Embryonic facial prominence (tissue), 1 donor: ENCODE measurements around the gene TMC8.

Source experiments
- DNase-seq: peaks from one replicate; pipeline ENCODE4 v3.0.0-alpha.2; 2016; ENCODE audit errors: extremely low spot score

Gene TMC8

DNA sequence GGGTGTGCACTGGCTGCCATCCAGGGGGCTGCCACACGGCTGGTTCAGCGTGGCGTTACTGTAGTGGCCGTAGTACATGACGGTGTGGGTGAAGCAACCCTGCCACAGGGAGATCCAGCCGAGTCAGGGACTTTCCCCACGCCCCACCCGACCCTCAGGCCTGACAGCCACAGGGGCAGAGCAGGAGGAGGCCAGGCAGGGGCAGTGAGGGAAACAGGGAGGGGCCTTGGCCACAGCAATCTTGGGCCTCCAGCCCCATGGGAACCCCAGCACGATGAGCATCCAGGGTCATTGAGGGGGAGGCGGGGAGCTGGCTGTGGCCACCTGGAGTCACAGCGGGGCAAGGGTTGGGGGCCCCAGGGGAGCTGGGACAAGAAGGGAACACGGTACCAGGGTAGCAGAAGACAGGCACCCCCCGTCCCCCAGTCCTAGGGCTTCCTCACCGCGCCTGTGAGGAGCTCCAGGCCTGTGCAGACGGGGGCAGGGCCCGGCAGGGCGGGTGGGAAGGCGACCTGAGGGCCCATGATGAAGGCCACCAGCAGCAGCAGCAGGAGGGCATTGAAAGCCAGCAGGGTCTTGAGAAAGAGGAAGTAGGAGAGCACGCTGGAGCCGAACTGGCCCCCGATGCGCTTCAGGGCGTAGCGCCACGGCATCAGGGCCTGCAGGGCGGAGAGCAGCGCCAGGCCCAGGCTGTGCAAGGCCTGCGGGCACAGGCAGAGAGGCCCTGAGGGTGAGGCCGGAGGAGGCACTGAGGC is 6.3 kb upstream of the TMC8 start:
- DNase-seq = no peak

DNA sequence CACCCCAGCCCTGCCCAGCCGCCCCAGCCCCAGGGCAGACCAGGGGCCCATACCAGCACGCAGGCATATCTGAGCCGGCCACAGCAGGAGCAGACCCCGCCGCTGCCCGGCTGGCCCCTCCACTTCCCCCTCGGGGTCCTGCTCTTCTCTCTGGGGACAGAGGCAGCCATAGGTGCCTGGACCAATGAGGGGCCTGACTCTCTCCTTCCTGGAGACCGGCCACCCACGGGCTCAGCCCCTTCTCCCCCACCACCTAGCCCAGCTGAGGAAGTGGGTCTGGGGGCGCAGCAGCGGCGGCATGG is 5.8 kb upstream of the TMC8 start:
- DNase-seq = no peak

DNA sequence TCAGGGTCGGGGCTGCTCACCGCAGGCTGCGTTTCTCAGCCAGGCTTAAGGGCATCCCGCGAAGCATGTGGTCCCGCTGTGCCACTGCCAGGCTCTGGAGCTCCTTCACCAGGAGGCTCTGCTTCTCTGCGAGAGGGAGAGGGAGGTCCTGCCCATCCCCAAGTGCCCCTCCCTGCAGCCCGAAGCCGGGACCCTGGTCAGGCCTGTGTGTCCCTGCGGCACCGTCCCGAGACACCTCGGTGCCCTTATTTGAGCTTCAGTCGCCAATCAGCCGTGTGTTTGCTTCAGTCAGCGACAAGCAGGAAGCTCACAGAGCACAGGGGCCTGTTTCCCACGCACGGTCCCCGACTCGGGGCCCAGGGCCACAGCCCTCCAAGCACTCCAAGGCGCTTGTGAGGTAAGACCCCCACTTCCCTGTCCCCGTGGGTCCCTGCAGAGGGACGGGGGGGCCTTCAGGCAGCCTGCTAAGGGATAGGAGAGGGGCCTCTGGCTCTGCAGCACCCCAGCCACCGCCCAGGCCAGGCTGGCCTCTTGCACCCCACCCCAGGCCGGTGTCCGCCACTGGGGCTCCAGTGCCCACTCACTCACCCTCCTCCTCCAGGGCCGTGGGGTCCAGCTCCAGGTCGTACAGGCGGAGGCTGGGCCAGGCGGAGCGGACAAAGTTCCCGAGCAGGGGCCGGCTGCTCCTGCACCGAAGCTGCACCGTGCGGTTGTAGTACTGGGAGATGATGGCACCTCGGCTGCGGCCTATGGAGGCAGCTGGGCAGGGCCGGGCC is 5.2 kb upstream of the TMC8 start:
- DNase-seq = no peak

DNA sequence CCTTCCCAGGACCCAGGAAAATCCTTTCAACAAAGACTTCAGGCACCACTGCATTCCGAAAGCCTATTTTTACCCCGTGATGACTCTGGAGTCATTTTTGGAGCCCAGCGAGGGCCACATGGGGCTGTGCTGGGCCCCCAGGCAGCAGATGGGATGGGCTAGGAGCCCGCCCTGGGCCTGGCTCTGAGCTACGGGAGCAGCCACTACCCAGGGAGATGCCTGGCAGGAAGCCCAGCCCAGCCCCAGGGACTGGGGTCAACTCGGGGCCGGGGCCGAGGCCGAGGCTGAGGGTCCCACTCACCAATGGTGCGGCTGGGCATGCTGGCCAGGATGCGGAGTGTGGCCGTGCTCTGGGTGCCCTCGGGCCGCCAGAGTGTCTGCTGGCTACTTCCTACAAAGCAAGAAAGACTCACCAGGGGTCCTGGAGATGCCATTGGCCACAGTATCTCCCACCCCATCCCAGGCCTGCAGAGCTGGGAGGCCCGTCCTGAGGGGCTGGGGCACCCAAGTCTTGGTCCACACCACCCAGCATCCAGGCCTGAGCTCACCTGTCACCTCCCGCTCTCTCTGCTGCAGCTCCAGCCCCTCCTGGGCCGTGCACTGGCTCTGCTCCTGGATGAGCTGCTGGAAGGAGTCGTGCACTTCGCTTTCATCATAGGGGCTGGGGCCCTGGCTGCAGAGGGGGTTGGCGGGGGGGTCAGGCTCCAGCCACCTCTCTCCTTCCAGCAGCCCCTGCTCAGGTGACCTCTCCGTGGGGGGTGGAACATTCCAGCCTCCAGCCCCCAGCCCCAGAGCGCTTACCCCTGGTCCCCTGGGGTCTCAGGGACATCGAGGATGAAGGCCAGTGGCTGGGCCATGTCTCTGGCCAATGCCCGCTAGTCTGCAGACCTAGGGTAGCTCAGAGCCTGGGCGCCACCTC is 4.3 kb upstream of the TMC8 start:
- DNase-seq = no peak

DNA sequence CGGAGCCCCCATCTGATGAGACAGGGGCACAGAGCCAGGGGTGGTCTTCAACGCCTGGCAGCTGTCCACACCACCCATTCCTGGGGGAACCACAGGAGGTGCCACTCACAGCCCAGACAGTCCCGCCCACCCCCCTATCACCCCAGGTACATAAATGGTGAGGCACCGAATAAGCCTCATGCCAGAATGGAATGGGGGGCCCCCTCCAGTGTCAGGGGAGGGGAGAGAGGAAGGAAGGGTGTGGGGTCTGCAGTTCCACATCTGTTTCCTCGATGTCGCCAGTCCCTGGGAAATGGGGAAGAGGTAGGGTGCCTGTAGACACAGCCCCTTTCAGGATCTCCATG is 3.7 kb upstream of the TMC8 start:
- no peak for DNase-seq

DNA sequence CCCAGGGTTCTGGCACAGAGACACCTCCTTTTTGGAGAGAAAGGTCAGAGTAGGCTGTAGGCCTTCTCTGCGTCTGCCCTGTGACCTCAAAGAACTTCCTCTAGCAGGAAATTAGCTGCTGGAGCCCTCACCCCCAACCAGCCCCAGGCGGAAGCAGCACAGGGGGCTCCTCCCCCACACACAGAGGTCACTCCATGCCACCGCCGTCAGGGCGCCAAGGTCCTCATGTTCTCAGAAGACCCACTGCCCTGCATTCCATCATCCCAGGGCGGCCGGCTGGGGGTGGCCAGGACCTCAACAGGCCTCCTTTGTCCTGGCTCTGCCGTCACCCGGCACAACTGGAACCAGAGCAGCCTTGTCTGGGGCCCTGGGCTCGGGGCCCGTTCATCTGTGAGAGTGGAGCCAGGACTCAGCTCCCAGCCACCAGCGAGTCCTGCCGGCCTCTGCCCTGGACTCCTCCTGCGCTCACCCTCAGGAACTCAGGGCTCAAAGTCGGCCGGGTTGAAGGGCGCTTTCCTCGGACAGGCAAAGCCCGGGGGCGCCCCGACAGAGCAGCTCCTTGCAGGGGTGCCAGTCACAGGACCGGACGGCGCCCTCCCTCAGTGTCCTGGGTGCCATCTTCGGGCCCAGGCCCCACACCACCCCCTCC is 3.2 kb upstream of the TMC8 start:
- DNase-seq = no peak

DNA sequence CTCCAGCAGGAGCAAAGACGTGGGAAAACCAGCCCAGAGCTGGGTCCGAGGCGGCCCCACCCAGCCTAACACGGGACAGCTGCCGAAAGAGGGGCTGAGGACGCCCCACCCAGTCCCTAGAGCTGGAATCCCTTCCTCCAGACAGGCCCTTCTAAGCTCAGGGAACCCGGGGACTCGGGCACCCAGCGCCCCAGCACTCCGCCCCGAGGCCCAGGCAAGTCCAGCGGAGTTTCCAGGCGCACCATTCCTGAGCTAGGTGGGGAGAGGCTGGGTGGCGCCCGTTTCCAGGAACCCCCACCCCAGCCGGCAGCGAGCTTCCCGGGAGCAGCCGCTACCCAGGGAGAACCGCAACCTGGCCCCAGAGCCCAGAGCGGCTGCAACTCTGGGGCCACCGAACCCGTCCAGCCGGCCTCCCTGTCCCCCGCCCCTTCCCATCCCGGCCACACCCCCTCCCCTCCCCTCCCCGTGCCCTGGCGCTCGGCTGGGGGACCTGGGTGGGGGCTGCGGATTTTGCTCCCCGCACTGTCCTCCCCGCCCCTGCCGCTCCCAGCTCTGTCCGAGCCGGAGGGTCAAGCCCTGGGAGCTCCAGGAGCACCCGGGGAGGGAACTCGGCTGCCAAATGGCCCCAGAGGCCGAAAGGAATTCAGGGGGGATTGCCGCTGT is 2.6 kb upstream of the TMC8 start:
- no peak for DNase-seq

DNA sequence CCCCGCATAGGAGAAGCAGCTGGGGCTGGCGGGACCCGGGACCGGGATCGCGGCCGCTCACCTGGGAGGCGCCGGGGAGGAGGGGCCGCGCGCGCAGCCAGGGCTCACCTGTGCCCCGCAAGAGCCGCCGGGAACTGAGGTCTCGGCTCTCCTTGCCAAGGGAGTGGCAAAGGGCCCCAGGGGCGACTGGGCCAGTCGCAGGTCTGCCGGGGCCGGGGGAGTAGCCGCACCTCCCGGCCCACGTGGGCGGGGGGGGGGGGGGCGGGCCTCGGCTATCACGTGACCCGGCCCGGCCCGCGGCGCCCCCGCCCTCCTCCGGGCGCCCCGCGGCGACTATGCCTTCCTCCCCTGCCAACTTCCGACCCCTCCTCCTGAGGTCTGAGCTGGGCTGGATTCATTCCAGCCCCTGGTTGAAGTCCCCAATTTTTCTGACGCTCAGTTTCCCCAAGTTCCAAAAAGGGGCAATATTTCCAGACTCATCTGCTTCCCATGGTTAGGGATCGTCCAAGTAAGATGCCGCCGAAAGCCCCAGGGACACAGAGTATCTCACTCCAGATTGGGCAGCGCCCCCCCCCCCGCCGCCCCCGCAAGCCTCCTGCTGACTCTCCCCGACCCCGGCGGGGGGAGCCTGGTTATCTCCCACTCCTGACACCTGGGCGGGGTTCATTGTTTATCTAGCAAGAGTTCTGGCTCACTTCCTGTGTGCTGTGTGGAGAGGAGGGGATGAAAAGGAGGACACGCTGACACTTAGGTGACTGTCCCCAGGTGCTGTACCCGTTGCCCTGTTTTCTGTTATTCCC is 1.8 kb upstream of the TMC8 start, which contains the start of gene TMC6:
Gene TMC6 (minus strand): TSS at position 205 of the 800 bp plus-strand sequence. CDS start 1,923 bp downstream, outside the sequence.
- no peak for DNase-seq

DNA sequence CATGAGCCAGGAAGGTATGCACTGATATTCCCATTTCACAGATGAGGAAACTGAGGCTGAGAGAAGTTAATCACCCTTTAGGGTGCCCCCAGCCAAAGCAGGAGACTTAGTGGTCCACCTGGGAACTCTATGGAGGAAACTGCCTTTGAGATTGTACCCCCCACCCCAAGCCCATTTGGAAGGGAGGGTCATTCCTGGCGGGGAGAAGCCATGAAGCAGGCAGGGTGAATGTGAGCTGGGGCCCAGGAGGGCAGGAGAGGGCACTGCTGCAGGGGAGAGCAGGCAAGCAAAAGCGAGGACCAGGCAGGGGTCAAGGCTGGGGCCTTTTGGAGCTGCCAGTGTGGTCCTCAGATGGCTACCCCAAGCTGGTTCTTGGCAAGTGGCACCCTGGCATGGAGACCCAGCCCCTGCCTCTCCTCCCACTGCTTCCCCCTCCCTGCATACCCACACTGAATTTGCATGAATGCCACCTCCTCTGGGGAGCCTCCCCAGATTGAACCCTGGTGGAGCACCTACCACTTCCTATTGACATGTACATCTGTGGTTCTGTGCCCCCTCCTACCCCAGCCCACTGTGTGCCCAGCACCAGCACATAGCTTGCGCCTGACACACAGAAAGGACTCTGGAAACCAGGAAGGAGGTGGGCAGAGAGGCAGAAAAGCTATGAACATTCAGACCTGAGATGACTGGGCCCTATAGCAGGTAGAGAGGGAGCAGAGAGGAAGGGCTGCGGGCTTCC is 1.1 kb upstream of the TMC8 start:
- DNase-seq = no peak

DNA sequence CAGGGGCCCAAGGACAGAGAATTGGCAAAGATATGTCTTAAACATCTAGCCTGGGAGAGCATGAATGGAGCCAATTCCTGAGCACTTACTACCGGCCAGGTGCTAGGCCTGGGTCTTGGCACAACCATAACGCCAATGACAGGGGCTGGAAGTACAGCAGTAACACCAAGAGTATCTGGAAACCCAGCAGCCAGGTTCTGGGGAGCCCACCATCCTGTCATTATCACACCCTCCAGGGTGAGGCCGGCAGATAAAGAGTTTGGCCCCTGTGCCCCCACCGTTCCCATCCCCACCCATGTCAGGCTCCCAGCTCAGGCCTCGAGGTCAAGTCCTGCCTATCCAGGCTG is 508 bp upstream of the TMC8 start:
- DNase-seq = no peak

DNA sequence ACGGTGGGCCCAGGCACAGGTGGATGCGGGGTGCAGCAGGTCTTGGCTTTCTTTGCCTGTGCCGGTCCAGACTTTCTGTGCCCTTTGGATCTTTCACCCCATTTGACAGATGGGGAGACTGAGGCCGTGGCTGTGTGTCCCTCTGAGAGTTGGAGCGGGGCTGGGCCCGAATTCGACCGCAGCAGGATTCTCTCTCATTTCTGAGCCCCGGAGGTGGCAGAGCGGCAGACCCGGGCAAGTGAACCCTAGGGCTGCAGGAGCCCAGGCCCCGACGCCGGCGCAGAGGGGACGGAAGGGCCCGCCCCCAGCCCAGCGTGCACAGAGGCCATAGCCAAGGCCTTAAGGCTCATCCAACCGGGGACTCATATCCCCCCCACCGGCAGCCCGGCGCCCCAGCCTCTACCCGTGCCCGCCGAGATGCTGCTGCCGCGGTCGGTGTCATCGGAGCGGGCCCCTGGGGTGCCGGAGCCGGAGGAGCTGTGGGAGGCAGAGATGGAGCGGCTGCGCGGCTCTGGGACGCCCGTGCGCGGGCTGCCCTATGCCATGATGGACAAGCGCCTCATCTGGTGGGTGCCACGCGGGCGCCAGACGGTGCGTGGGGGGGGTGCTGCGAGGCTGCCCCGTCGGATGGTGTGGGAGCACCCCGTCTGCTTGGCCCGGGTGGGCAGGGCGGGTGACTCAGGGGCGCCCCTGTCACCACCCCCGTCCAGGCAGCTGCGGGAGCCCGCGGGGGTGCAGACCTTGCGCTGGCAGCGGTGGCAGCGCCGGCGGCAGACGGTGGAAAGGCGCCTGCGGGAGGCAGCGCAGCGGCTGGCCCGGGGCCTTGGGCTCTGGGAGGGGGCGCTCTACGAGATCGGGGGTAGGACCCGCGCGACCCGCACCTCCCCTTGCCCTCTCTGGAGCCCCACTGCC is 857 bp downstream of the TMC8 start:
- no peak for DNase-seq

DNA sequence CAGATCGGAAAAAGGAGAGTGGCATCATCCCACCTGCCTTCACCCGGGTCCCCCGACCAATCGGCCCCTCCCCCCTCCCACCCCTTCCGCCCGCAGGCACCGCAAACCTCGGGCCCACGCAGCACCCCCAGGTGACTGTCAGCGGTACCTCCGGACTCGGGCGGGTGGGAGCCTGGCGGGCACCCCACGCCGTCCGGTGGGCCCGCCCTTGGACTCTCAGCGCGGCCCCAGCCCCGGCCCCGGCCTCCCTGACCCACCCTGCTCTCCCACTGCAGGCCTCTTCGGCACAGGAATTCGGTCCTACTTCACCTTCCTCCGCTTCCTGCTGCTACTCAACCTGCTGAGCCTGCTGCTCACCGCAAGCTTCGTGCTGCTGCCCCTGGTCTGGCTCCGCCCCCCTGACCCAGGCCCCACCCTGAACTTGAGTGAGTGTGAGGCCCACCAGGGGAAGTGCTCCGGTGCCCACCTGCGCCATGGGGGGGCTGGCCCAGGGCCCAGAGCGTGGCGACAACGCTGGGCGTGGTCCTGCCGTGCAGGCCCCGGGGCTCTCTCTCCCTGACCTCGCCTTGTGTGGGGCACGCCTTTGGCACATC is 1.6 kb downstream of the TMC8 start:
- DNase-seq = no peak

DNA sequence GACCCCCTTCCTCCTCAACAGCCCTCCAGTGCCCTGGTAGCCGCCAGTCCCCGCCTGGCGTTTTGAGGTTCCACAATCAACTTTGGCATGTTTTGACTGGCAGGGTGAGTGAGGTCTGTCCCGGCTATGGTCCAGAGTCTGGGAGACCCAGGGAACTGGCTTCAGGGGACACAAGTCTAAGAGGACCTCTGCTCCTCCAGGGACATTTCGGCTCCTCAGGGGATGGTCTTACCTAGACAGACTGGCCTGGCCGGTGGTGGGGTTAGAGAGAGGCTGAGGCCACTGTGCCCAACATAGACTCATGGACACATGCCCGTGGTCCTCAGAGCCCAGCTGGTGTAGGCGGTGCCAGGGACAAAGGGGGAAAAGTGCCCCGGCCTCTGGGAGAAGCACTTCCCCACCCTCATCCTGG is 2.2 kb downstream of the TMC8 start:
- no peak for DNase-seq

DNA sequence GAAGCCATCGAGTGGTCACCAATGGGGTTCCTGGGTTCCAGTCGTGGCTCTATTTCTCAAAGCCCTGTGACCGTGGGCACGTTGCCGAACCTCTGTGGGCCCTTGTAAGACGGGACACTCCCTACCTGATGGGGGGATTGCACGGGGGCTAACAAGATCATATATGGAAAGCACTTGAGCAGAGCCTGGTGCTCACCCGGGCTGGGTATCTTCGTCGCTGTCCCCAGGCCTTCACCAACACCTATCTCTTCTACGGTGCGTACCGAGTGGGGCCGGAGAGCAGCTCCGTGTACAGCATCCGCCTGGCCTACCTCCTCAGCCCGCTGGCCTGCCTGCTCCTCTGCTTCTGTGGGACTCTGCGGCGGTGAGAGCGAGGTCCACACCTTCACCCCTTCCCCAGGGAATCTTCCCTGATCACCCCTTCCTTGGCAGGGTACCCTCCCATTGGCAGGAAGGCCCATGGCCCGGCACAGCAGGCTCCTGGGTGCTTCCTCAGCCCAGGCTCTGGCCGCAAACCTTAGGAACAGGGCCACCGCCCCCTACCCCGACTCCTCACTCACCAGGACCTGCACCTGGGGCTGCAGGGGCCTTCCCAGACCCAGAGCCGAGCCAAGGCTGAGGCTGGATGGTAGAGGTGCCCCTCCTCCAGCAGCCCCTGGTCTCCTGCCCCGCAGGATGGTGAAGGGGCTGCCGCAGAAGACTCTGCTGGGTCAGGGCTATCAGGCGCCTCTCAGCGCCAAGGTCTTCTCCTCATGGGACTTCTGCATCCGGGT is 2.8 kb downstream of the TMC8 start:
- no peak for DNase-seq

DNA sequence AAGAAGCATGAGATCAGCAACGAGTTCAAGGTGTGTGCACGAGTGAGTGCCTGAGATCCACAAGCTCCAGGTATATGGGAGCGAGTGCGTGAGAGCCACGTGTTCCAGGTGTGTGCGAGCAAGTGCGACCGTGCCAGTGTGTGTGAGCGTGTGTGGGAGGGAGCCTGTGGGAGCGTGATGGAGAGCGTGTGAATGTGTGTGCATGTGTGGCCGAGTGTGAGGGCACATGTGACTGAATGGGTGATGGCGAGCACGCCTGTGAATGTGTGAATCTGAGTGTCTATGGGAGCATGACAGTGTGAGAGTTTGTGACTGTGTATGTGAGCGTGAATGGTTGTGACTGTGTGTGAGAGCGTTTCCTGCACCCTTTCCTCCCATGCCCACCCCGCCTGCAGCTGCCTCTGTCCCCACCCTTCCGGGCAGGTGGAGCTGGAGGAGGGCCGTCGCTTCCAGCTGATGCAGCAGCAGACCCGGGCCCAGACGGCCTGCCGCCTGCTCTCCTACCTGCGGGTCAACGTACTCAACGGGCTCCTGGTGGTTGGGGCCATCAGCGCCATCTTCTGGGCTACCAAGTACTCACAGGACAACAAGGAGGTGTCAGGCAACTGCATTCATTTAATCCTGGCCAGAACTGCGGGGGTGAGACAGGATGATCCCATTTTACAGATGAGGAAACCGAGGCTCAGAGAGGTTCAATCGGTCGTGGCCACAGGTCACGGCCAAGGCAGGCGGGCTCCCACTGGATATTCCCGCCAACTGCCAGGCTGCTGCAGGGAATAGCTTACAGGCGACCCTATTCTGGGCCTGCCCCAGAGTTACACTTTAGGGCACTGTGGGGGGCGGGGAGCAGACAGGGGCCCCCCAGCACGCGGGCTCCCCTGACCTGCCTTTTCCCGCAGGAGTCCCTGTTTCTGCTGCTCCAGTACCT is 3.7 kb downstream of the TMC8 start:
- no peak for DNase-seq

DNA sequence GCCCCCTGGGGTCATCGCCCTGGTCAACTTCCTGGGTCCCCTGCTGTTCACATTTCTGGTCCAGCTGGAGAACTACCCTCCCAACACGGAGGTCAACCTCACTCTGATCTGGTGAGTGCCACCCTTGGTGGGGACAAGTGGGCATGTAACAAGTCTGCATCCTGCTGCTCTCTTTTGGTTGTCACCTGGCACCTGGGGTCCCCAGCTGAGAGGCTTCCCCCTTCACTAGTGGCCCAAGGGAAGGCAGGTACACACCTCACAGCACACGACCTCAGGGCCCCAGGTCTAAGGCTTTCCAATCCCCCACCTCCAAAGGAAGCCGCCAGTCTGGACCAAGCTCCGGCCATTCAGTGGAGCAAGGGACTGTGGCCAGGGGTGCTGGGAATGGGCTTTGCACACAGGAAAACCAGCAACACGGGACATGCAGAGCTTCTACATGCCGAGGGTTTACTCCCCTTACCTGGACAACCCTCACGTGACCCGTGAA is 4.4 kb downstream of the TMC8 start:
- DNase-seq = no peak
